HG03457 (cell line): ENCODE results near the gene KRTAP9-9.
"Not testable (repeated sequence)": the region's sequence is repeated elsewhere in the genome, so short reads cannot be mapped to it uniquely, and the experiment has no call there.

ENCODE experiments used
- ATAC-seq: cut with Tn5 transposase; IDR thresholded peaks from one replicate; pipeline ENCODE4 v1.9.1; 2021; ENCODE audit warnings: moderate number of reproducible peaks; ENCODE audit not compliant: unreplicated experiment

The KRTAP9-9 gene

GRCh38 chr17:41255381-41256290 is at the start of gene KRTAP9-9:
Gene KRTAP9-9 (plus strand): TSS chr17:41255384.
- not testable (repeated sequence) for ATAC-seq

GRCh38 chr17:41211845-41212466 is 43.2 kb upstream of the KRTAP9-9 start:
- no peak for ATAC-seq

GRCh38 chr17:41212524-41213169 is 42.5 kb upstream of the KRTAP9-9 start:
- ATAC-seq = no peak

- ATAC-seq = no peak
Observed at GRCh38 chr17:41215681-41216080, 39.5 kb upstream of the KRTAP9-9 start.

- no peak for ATAC-seq
Observed at GRCh38 chr17:41223821-41224220, 31.4 kb upstream of the KRTAP9-9 start.

GRCh38 chr17:41226051-41226450 is 29.1 kb upstream of the KRTAP9-9 start:
- ATAC-seq = no peak

- not testable (repeated sequence) for ATAC-seq
Observed at GRCh38 chr17:41226598-41227095, 28.5 kb upstream of the KRTAP9-9 start, which contains the start of gene KRTAP9-2. Gene KRTAP9-2 (plus strand): TSS chr17:41226648. CDS start chr17:41226655, 7 bp downstream.

GRCh38 chr17:41230094-41230493 is 25.1 kb upstream of the KRTAP9-9 start:
- no peak for ATAC-seq

- no peak for ATAC-seq
Observed at GRCh38 chr17:41231731-41232130, 23.5 kb upstream of the KRTAP9-9 start.

- ATAC-seq = not testable (repeated sequence)
Observed at GRCh38 chr17:41232399-41233105, 22.6 kb upstream of the KRTAP9-9 start, which contains the start of gene KRTAP9-3. Gene KRTAP9-3 (plus strand): TSS chr17:41232449. CDS start chr17:41232502, 53 bp downstream.

GRCh38 chr17:41237116-41237515 is 18.1 kb upstream of the KRTAP9-9 start:
- not testable (repeated sequence) for ATAC-seq

- ATAC-seq = not testable (repeated sequence)
Observed at GRCh38 chr17:41237949-41238437, 17.2 kb upstream of the KRTAP9-9 start, which contains the start of gene KRTAP9-8. Gene KRTAP9-8 (plus strand): TSS chr17:41237999. CDS start chr17:41238052, 53 bp downstream.

GRCh38 chr17:41246995-41247787 is 8.0 kb upstream of the KRTAP9-9 start:
- not testable (repeated sequence) for ATAC-seq

GRCh38 chr17:41249637-41250240 is 5.4 kb upstream of the KRTAP9-9 start, which contains the start of gene KRTAP9-4:
Gene KRTAP9-4 (plus strand): TSS chr17:41249687. CDS start chr17:41249721, 34 bp downstream.
- not testable (repeated sequence) for ATAC-seq

- ATAC-seq = no peak
Observed at GRCh38 chr17:41251261-41251660, 3.9 kb upstream of the KRTAP9-9 start.

- ATAC-seq = no peak
Observed at GRCh38 chr17:41254861-41255260, 323 bp upstream of the KRTAP9-9 start.

- ATAC-seq = no peak
Observed at GRCh38 chr17:41256291-41256685, 1.1 kb downstream of the KRTAP9-9 start.

- no peak for ATAC-seq
Observed at GRCh38 chr17:41258406-41258805, 3.2 kb downstream of the KRTAP9-9 start.

- ATAC-seq = no peak
Observed at GRCh38 chr17:41263212-41263611, 8.0 kb downstream of the KRTAP9-9 start.
